Ecto neural progenitor cell (in vitro differentiated cells): ENCODE results near the gene CCDC91.
"Not testable (repeated sequence)": the region's sequence is repeated elsewhere in the genome, so short reads cannot be mapped to it uniquely, and the experiment has no call there.

Experiments used
- DNase-seq: peaks from one replicate; pipeline ENCODE4 v3.0.0-alpha.2; 2018; ENCODE audit warnings: low spot score

CCDC91 gene

GRCh38 chr12:28367993-28368392 lies 177.7 kb downstream of the CCDC91 start:
- no peak for DNase-seq

- no peak for DNase-seq
These were observed 179.2 kb downstream of the CCDC91 start for GRCh38 chr12:28369483-28369882.

GRCh38 chr12:28374556-28374955 lies 184.3 kb downstream of the CCDC91 start:
- DNase-seq = no peak

GRCh38 chr12:28378736-28379135 lies 188.5 kb downstream of the CCDC91 start:
- no peak for DNase-seq

GRCh38 chr12:28379779-28380178 lies 189.5 kb downstream of the CCDC91 start:
- DNase-seq = not testable (repeated sequence)

GRCh38 chr12:28383368-28383767 lies 193.1 kb downstream of the CCDC91 start:
- DNase-seq = no peak

- no peak for DNase-seq
These were observed 198.6 kb downstream of the CCDC91 start for GRCh38 chr12:28388879-28389278.

- DNase-seq = no peak
These were observed 199.9 kb downstream of the CCDC91 start for GRCh38 chr12:28390206-28390605.

GRCh38 chr12:28390761-28391385 lies 200.6 kb downstream of the CCDC91 start:
- no peak for DNase-seq

GRCh38 chr12:28409892-28410291 lies 219.6 kb downstream of the CCDC91 start:
- DNase-seq = no peak

- no peak for DNase-seq
These were observed 223.3 kb downstream of the CCDC91 start for GRCh38 chr12:28413460-28414109.

GRCh38 chr12:28415755-28416154 lies 225.5 kb downstream of the CCDC91 start:
- no peak for DNase-seq

- no peak for DNase-seq
These were observed 231.1 kb downstream of the CCDC91 start for GRCh38 chr12:28421374-28421773.

GRCh38 chr12:28424965-28425364 lies 234.7 kb downstream of the CCDC91 start:
- DNase-seq = no peak

- DNase-seq = no peak
These were observed 235.3 kb downstream of the CCDC91 start for GRCh38 chr12:28425526-28425925.

- DNase-seq = no peak
These were observed 236.8 kb downstream of the CCDC91 start for GRCh38 chr12:28427046-28427445.

- DNase-seq = no peak
These were observed 249.9 kb downstream of the CCDC91 start for GRCh38 chr12:28440081-28440608.

- DNase-seq = no peak
These were observed 251.8 kb downstream of the CCDC91 start for GRCh38 chr12:28442101-28442500.

- DNase-seq = no peak
These were observed 253.1 kb downstream of the CCDC91 start for GRCh38 chr12:28443337-28443736.

- no peak for DNase-seq
These were observed 255.8 kb downstream of the CCDC91 start for GRCh38 chr12:28446031-28446430.

- DNase-seq = no peak
These were observed 263.4 kb downstream of the CCDC91 start for GRCh38 chr12:28453686-28454085.

GRCh38 chr12:28456934-28457710 lies 266.9 kb downstream of the CCDC91 start:
- DNase-seq = no peak

GRCh38 chr12:28457785-28458184 lies 267.5 kb downstream of the CCDC91 start:
- DNase-seq = no peak
